Ramos (cell line): ENCODE measurements around the gene ABCC10.
"Not testable (repeated sequence)": the region's sequence is repeated elsewhere in the genome, so short reads cannot be mapped to it uniquely, and the experiment has no call there.

Experiments
- in situ Hi-C: fragments of 300-500 bp; cut with MboI; formaldehyde crosslinking; loops from one replicate; pipeline ENCODE4 v1.14.3; 2022; ENCODE audit warnings: low sequenced_read_pairs; ENCODE audit not compliant: unreplicated experiment

Gene ABCC10

GRCh38 chr6:43405354-43405753, 22.0 kb upstream of the ABCC10 start:
- in situ Hi-C loops = loop anchor here (5.0 kb wide), 1 partner anchor 148 kb away; no protein-coding TSS in a partner anchor

- in situ Hi-C loops = loop anchor here (5.0 kb wide), 1 partner anchor 150 kb away; no protein-coding TSS in a partner anchor
Measured at GRCh38 chr6:43407296-43407695, 20.0 kb upstream of the ABCC10 start.

- in situ Hi-C loops = loop anchor here (5.0 kb wide), 1 partner anchor 151 kb away; no protein-coding TSS in a partner anchor
Measured at GRCh38 chr6:43408259-43408658, 19.1 kb upstream of the ABCC10 start.

- in situ Hi-C loops = not testable (repeated sequence)
Measured at GRCh38 chr6:43410776-43411175, 16.6 kb upstream of the ABCC10 start.

- in situ Hi-C loops = no loop called here
Measured at GRCh38 chr6:43412541-43412940, 14.8 kb upstream of the ABCC10 start.

- in situ Hi-C loops = no loop called here
Measured at GRCh38 chr6:43413002-43413401, 14.3 kb upstream of the ABCC10 start.

- in situ Hi-C loops = not testable (repeated sequence)
Measured at GRCh38 chr6:43415275-43415674, 12.1 kb upstream of the ABCC10 start.

GRCh38 chr6:43416935-43417334, 10.4 kb upstream of the ABCC10 start:
- in situ Hi-C loops = no loop called here

- in situ Hi-C loops = no loop called here
Measured at GRCh38 chr6:43420012-43420709, 7.2 kb upstream of the ABCC10 start.

GRCh38 chr6:43421831-43422230, 5.5 kb upstream of the ABCC10 start:
- in situ Hi-C loops = no loop called here

GRCh38 chr6:43425083-43425482, 2.3 kb upstream of the ABCC10 start:
- in situ Hi-C loops = not testable (repeated sequence)

- in situ Hi-C loops = no loop called here
Measured at GRCh38 chr6:43426928-43427405, 374 bp upstream of the ABCC10 start.

GRCh38 chr6:43428112-43428570, 800 bp downstream of the ABCC10 start:
- in situ Hi-C loops = no loop called here

GRCh38 chr6:43428874-43429273, 1.5 kb downstream of the ABCC10 start:
- in situ Hi-C loops = no loop called here

- in situ Hi-C loops = no loop called here
Measured at GRCh38 chr6:43432009-43432945, 4.9 kb downstream of the ABCC10 start.

- in situ Hi-C loops = no loop called here
Measured at GRCh38 chr6:43433148-43433547, 5.8 kb downstream of the ABCC10 start.

- in situ Hi-C loops = no loop called here
Measured at GRCh38 chr6:43434001-43434840, 6.9 kb downstream of the ABCC10 start.

GRCh38 chr6:43434943-43435342, 7.6 kb downstream of the ABCC10 start:
- in situ Hi-C loops = no loop called here

- in situ Hi-C loops = no loop called here
Measured at GRCh38 chr6:43435682-43436437, 8.5 kb downstream of the ABCC10 start.
